Loucy (cell line): ENCODE data around the gene GP1BA.

Experiments used
- CTCF ChIP-seq: fragments of 200-600 bp; sonication (generic); conservative IDR thresholded peaks from 2 replicates; pipeline ENCODE4 v1.5.1; 2014; ENCODE audit warnings: mild to moderate bottlenecking, antibody characterized with exemption, low read length
- EZH2phosphoT487 ChIP-seq: fragments of 200-600 bp; IDR thresholded peaks from 2 replicates; pipeline ENCODE4 v1.6.1; 2018; ENCODE audit warnings: antibody characterized with exemption, mild to moderate bottlenecking, moderate library complexity, borderline replicate concordance

DNA sequence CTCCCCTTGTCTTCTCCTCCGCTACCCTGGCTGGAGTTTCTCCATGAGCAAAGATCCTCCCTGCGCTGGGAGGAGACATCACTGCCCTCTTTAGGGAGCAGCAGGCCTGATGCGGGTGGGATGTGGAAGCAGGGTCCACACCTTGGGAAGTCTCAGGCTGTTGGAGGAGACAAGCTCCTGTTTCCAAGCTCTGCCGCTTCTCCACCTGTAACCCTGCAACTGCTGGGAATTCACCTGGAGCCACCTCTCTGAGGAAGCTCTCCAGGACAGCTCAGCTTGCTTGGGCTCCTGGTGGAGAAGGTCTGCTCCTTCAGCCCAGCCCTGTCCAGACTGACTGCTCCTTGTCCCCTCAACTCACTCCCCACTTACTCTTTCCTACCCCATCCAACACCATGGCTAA is 47.6 kb upstream of the GP1BA start:
- no peak for TF ChIP-seq CTCF
- TF ChIP-seq EZH2phosphoT487 = no peak
